HCT116 (cell line): ENCODE measurements around the gene PCDHB11.

Experiments used
- CEBPB ChIP-seq: IDR thresholded peaks from 2 replicates; pipeline ENCODE4 v1.6.1; 2012; ENCODE audit warnings: low read depth
- CTCF ChIP-seq, 3 experiments: fragments of 200-600 bp in 1 of 3; sonication (generic) in 1 of 3; IDR thresholded peaks in 2 of 3; conservative IDR thresholded peaks in 1 of 3; 2 replicates each; pipeline ENCODE4 v1.5.1; 2012 to 2017; ENCODE audit warnings: low read depth in 2 of 3, low read length in 2 of 3, antibody characterized with exemption in 1 of 3, borderline replicate concordance in 1 of 3, control low read depth in 1 of 3, mild to moderate bottlenecking in 1 of 3, mixed read lengths in 1 of 3, mixed run types in 1 of 3, moderate library complexity in 1 of 3; ENCODE audit not compliant: insufficient read depth in 1 of 3
- EZH2 ChIP-seq: fragments of 200-600 bp; sonication (generic); IDR thresholded peaks from 2 replicates; pipeline ENCODE4 v1.6.1; 2017; ENCODE audit warnings: antibody characterized with exemption, mixed run types
- JUND ChIP-seq: IDR thresholded peaks from 2 replicates; pipeline ENCODE4 v1.6.1; 2012
- MAX ChIP-seq: IDR thresholded peaks from 2 replicates; pipeline ENCODE4 v1.6.1; 2012
- POLR2A ChIP-seq: IDR thresholded peaks from 2 replicates; pipeline ENCODE4 v1.7.0; 2011; ENCODE audit warnings: borderline replicate concordance; ENCODE audit not compliant: insufficient read depth, insufficient read length; ENCODE audit errors: extremely low read depth
- POLR2AphosphoS5 ChIP-seq: IDR thresholded peaks from 2 replicates; pipeline ENCODE4 v1.6.1; 2011; ENCODE audit warnings: mild to moderate bottlenecking, low read depth, low read length, moderate library complexity
- RAD21 ChIP-seq: IDR thresholded peaks from 2 replicates; pipeline ENCODE4 v1.6.1; 2012; ENCODE audit warnings: low read depth, mild to moderate bottlenecking
- REST ChIP-seq: IDR thresholded peaks from 2 replicates; pipeline ENCODE4 v1.6.1; 2012; ENCODE audit warnings: low read depth
- SP1 ChIP-seq: IDR thresholded peaks from 2 replicates; pipeline ENCODE4 v1.6.1; 2012; ENCODE audit warnings: low read depth
- SRF ChIP-seq: IDR thresholded peaks from 2 replicates; pipeline ENCODE4 v1.6.1; 2012; ENCODE audit warnings: low read depth
- TCF7L2 ChIP-seq: IDR thresholded peaks from 2 replicates; pipeline ENCODE4 v1.7.0; 2011; ENCODE audit warnings: borderline replicate concordance, inconsistent platforms; ENCODE audit not compliant: insufficient read depth, insufficient read length; ENCODE audit errors: extremely low read depth
- ZFX ChIP-seq: fragments of 450-650 bp; IDR thresholded peaks from 2 replicates; pipeline ENCODE4 v1.6.1; 2017
- ZNF274 ChIP-seq: fragments of 200-500 bp; sonication (Bioruptor generic); IDR thresholded peaks from 2 replicates; pipeline ENCODE4 v1.6.1; 2014; ENCODE audit warnings: mild to moderate bottlenecking, low read depth, low read length, inconsistent platforms

- TF ChIP-seq CTCF (IDR thresholded peaks at IDR 0.05 in 2 of 3, conservative IDR thresholded peaks at IDR 0.05 in 1 of 3; ENCODE audit: borderline replicate concordance in 1 of 3, insufficient read depth in 1 of 3, low read depth in 2 of 3, low read length in 2 of 3) (no peak), POLR2AphosphoS5 (no peak), EZH2 (no peak), REST (no peak), RAD21 (no peak), POLR2A (no peak), CEBPB (no peak), ZNF274 (no peak), TCF7L2 (no peak), MAX (no peak), SP1 (no peak), ZFX (no peak), JUND (no peak), SRF (no peak)
Observed at GRCh38 chr5:141175933-141176332, 23.5 kb upstream of the PCDHB11 start.
